LNCaP clone FGC (cell line): Measurements from ENCODE around the gene MALL.
"Not testable (repeated sequence)": the region's sequence is repeated elsewhere in the genome, so short reads cannot be mapped to it uniquely, and the experiment has no call there.

ENCODE experiments used
- DNase-seq: peaks from one replicate; pipeline ENCODE4 v3.0.0-alpha.2; 2011; ENCODE audit warnings: low read depth
- H3K4me3 ChIP-seq: 2 replicates; pipeline ENCODE4 v1.5.1; 2011; ENCODE audit warnings: mild to moderate bottlenecking, low read depth, low read length, control low read depth

MALL gene

GRCh38 chr2:110047225-110047624, 68.4 kb downstream of the MALL start:
- not testable (repeated sequence) for DNase-seq, H3K4me3 ChIP-seq

GRCh38 chr2:110041941-110042660, 73.5 kb downstream of the MALL start:
- DNase-seq, H3K4me3 ChIP-seq: not testable (repeated sequence)

- not testable (repeated sequence) for H3K4me3 ChIP-seq, DNase-seq
Observed at GRCh38 chr2:110037336-110037735, 78.3 kb downstream of the MALL start.

DNA sequence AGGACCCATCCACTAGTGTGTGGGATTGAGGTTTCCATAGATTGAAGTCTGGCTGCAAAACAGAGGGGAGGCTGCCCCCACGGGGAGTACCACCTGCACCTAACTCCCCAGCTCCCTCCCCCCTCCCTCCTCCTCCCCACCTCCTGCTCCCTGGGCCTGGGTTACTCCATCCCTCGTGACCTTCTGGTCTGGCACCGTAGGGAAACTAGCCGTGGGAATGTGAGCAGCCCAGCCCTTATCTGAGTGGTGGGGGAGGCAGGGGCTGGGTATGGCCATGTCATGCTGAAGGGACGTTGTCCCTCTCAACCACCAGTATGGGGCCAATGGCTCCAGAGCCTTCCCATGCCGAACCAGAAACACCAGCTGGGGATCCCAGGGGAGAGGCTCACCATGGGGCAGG, 80.2 kb downstream of the MALL start:
- H3K4me3 ChIP-seq, result not testable (repeated sequence)

GRCh38 chr2:110034935-110035334, 80.7 kb downstream of the MALL start:
- H3K4me3 ChIP-seq, result not testable (repeated sequence)

More for the DNA sequence above, 80.2 kb downstream of the MALL start:
- DNase-seq, result not testable (repeated sequence)

More at GRCh38 chr2:110034935-110035334, 80.7 kb downstream of the MALL start:
- DNase-seq, result not testable (repeated sequence)
